ENCODE results near the gene DNAAF5.

The DNAAF5 gene

GRCh38 chr7:770741-771166 is 44.3 kb downstream of the DNAAF5 start:
- no peak for DNase-seq

- no peak for DNase-seq
These were observed 44.9 kb downstream of the DNAAF5 start for GRCh38 chr7:771234-772004.

GRCh38 chr7:772005-772294 is 45.5 kb downstream of the DNAAF5 start:
- no peak for DNase-seq

GRCh38 chr7:772392-772791 is 45.9 kb downstream of the DNAAF5 start:
- no peak for DNase-seq

GRCh38 chr7:772861-773621 is 46.5 kb downstream of the DNAAF5 start:
- DNase-seq = no peak

GRCh38 chr7:773622-773915 is 47.1 kb downstream of the DNAAF5 start:
- no peak for DNase-seq

GRCh38 chr7:774161-775109 is 47.9 kb downstream of the DNAAF5 start:
- DNase-seq = no peak

GRCh38 chr7:776381-776780 is 49.9 kb downstream of the DNAAF5 start:
- DNase-seq = no peak

- no peak for DNase-seq
These were observed 50.7 kb downstream of the DNAAF5 start for GRCh38 chr7:776992-777727.

- DNase-seq = no peak
These were observed 51.2 kb downstream of the DNAAF5 start for GRCh38 chr7:777728-778078.

- no peak for DNase-seq
These were observed 51.9 kb downstream of the DNAAF5 start for GRCh38 chr7:778271-778967.

GRCh38 chr7:778968-779451 is 52.5 kb downstream of the DNAAF5 start:
- DNase-seq = peak; percentile 73

GRCh38 chr7:779480-779879 is 53.0 kb downstream of the DNAAF5 start:
- DNase-seq = no peak

- no peak for DNase-seq
These were observed 53.6 kb downstream of the DNAAF5 start for GRCh38 chr7:780081-780480.

- DNase-seq = no peak
These were observed 54.0 kb downstream of the DNAAF5 start for GRCh38 chr7:780516-780915.

GRCh38 chr7:781186-781849 is 54.8 kb downstream of the DNAAF5 start:
- no peak for DNase-seq

- DNase-seq = no peak
These were observed 55.5 kb downstream of the DNAAF5 start for GRCh38 chr7:781936-782529.

- no peak for DNase-seq
These were observed 56.4 kb downstream of the DNAAF5 start for GRCh38 chr7:782718-783449.

- no peak for DNase-seq
These were observed 57.3 kb downstream of the DNAAF5 start for GRCh38 chr7:783556-784490.

Measured in NCI-H2029 (cell line).